ENCODE results near the gene RNF32. TPM values are rescaled to one million over a fixed set of nuclear protein-coding genes. Genes with fewer than 3 reads are reported as not detected.

Gene RNF32
- total RNA-seq, 4 donors from 2014 or later, result 1.3 to 3.8 (median 2.1) TPM; not detected in 1

- Histone ChIP-seq H3K27ac (peak overlapping the region in 1 of 4 donors; percentile 12), H3K4me1 (peaks cover 0 to 12% (median 4%) of the 10 kb centered on the region in 4 donors), H3K36me3 (no peaks in the 10 kb centered on the region), H3K27me3 (no peaks in the 10 kb centered on the region), H3K4me3 (no peak overlapping the region), H3K9me3 (no peaks in the 10 kb centered on the region)
- no peak for DNase-seq
- no peak for TF ChIP-seq POLR2A (IDR thresholded peaks at IDR 0.05)
- TF ChIP-seq, protein P1, sequence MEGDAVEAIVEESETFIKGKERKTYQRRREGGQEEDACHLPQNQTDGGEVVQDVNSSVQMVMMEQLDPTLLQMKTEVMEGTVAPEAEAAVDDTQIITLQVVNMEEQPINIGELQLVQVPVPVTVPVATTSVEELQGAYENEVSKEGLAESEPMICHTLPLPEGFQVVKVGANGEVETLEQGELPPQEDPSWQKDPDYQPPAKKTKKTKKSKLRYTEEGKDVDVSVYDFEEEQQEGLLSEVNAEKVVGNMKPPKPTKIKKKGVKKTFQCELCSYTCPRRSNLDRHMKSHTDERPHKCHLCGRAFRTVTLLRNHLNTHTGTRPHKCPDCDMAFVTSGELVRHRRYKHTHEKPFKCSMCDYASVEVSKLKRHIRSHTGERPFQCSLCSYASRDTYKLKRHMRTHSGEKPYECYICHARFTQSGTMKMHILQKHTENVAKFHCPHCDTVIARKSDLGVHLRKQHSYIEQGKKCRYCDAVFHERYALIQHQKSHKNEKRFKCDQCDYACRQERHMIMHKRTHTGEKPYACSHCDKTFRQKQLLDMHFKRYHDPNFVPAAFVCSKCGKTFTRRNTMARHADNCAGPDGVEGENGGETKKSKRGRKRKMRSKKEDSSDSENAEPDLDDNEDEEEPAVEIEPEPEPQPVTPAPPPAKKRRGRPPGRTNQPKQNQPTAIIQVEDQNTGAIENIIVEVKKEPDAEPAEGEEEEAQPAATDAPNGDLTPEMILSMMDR (IDR thresholded peaks at IDR 0.05), result no peak
Observed at GRCh38 chr7:156603011-156603410, 37.6 kb upstream of the RNF32 start.

- Histone ChIP-seq H3K36me3 (no peaks in the 10 kb centered on the region), H3K27ac (no peak overlapping the region), H3K4me3 (no peak overlapping the region), H3K9me3 (no peaks in the 10 kb centered on the region), H3K27me3 (no peaks in the 10 kb centered on the region), H3K4me1 (peaks cover 0 to 18% (median 4%) of the 10 kb centered on the region in 4 donors)
- TF ChIP-seq, protein P1 (IDR thresholded peaks at IDR 0.05), result no peak
- TF ChIP-seq POLR2A (IDR thresholded peaks at IDR 0.05), result no peak
- no peak for DNase-seq
Observed at GRCh38 chr7:156603629-156604028, 36.9 kb upstream of the RNF32 start.

GRCh38 chr7:156604311-156604710 lies 36.3 kb upstream of the RNF32 start:
- DNase-seq, result no peak
- TF ChIP-seq POLR2A (IDR thresholded peaks at IDR 0.05), result no peak
- TF ChIP-seq, protein P1 (IDR thresholded peaks at IDR 0.05), result no peak

GRCh38 chr7:156604836-156605695 lies 35.5 kb upstream of the RNF32 start:
- Histone ChIP-seq H3K36me3 (no peaks in the 10 kb centered on the region), H3K27me3 (no peaks in the 10 kb centered on the region), H3K4me3 (no peak overlapping the region), H3K27ac (no peak overlapping the region), H3K9me3 (no peaks in the 10 kb centered on the region), H3K4me1 (peaks cover 0 to 27% (median 5%) of the 10 kb centered on the region in 4 donors)
- DNase-seq, result no peak
- TF ChIP-seq, protein P1 (IDR thresholded peaks at IDR 0.05), result no peak
- TF ChIP-seq POLR2A (IDR thresholded peaks at IDR 0.05), result no peak

More at GRCh38 chr7:156604311-156604710, 36.3 kb upstream of the RNF32 start:
- Histone ChIP-seq H3K27me3 (no peaks in the 10 kb centered on the region), H3K4me1 (peaks cover 0 to 19% (median 5%) of the 10 kb centered on the region in 4 donors), H3K27ac (no peak overlapping the region), H3K9me3 (no peaks in the 10 kb centered on the region), H3K4me3 (no peak overlapping the region), H3K36me3 (no peaks in the 10 kb centered on the region)

DNA sequence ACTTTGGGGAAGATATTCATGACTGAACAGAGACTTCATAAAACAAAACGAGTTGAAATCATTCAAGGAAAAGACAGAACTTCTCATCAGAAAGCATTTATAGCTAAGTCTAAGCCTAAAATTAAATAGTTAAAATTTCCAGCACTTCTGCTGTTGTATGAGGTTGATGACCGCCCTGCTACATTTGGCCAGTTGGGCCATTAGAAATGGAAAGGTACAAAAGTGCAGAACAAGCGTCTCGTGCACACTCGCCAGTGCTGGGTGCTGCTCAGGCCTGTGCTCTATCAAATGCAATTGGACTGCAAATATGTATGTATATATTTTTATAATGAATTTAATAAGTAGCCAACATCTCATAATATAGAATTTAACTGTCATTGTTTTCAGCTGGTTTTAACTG lies 34.4 kb upstream of the RNF32 start:
- TF ChIP-seq, protein P1 (IDR thresholded peaks at IDR 0.05), result no peak
- TF ChIP-seq POLR2A (IDR thresholded peaks at IDR 0.05), result no peak
- DNase-seq, result no peak
- Histone ChIP-seq H3K4me1 (peaks cover 0 to 31% (median 5%) of the 10 kb centered on the region in 4 donors), H3K4me3 (no peak overlapping the region), H3K27me3 (no peaks in the 10 kb centered on the region), H3K36me3 (no peaks in the 10 kb centered on the region), H3K9me3 (no peaks in the 10 kb centered on the region), H3K27ac (no peak overlapping the region)

All from Peyer's patch (tissue), 4 donors.